ENCODE results near the gene C16orf74.

GRCh38 chr16:85761861-85762260 is 11.0 kb upstream of the C16orf74 start:
- no peak for TF ChIP-seq CTCF (IDR thresholded peaks at IDR 0.05; ENCODE audit: insufficient read depth, low read depth, low read length)
- TF ChIP-seq EZH2 (IDR thresholded peaks at IDR 0.05; ENCODE audit: insufficient read depth, low read length), result no peak
